Lower leg skin (tissue), 3 donors: ENCODE results near the gene CFAP299.

ENCODE experiments used
- CTCF ChIP-seq, 3 donors: fragments of 450-650 bp; IDR thresholded peaks; one replicate each; pipeline ENCODE4 v1.5.1; 2016; ENCODE audit warnings: antibody characterized with exemption in 3 of 3, mild to moderate bottlenecking in 3 of 3, moderate library complexity in 2 of 3
- POLR2A ChIP-seq, 2 donors: fragments of 450-650 bp; IDR thresholded peaks; one replicate each; pipeline ENCODE4 v1.6.1; 2016 to 2017; ENCODE audit warnings: antibody characterized with exemption in 2 of 2, mild to moderate bottlenecking in 1 of 2, moderate library complexity in 1 of 2

GRCh38 chr4:80608281-80608980 lies 272.9 kb downstream of the CFAP299 start:
- TF ChIP-seq CTCF (IDR thresholded peaks at IDR 0.05): no peak
- no peak for TF ChIP-seq POLR2A (IDR thresholded peaks at IDR 0.05)
